HG03139 (cell line): Measurements from ENCODE around the gene KCNH5.
"Not testable (repeated sequence)": the region's sequence is repeated elsewhere in the genome, so short reads cannot be mapped to it uniquely, and the experiment has no call there.

Experiments used
- ATAC-seq: cut with Tn5 transposase; IDR thresholded peaks from one replicate; pipeline ENCODE4 v1.9.1; 2021; ENCODE audit not compliant: unreplicated experiment

KCNH5 gene

DNA sequence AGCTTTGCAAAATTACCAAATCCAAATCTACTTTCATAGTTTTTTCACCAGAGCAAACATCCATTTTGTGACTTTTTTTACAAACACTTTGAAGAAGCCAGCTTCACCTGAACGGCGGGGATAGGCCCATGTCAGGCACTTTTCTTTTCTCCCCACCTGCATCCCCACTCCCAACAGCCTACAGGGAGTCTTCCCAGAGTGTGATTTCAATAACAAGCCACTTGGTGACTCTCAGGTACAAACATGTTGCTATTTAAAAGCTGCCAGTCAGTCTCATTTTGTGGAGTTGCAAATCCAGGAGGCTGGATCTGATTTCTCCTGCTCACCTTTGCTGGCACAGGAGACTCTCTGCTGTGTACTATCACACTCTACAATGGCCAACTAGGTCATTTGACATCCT lies 285.5 kb downstream of the KCNH5 start:
- ATAC-seq: no peak

DNA sequence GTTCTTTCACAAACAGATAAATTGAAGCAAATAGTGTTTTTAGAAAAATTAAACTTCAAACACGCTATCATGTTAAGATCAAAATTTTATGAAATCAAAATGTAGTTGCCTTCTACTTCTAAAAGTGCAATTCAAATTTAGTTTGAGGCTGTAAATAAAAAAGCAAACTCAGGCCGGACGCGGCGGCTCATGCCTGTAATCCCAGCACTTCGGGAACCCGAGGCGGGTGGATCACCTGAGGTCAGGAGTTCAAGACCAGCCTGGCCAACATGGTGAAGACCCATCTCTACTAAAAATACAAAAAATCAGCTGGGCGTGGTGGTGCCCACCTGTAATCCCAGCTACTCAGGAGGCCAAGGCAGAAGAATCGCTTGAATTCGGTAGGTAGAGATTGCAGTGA lies 298.4 kb downstream of the KCNH5 start:
- ATAC-seq: not testable (repeated sequence)

DNA sequence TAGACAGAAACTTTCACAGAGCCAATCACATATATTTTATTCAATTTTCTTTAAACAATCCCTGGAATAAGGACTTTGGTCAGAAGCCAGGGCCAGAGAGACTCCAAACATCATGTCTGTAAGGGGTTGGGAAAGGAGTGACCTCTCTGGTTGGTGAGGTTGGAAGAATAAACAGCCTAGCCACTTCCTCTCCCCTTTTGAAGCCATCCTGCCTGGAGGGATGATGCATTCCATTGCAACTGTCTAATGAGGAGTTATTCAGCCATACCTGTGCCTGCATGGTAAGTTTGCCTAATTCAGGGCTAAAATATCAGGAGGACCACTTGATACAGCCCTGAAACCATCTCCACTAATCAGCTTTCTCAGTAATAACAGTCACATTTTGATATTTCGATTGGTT lies 299.8 kb downstream of the KCNH5 start:
- ATAC-seq: no peak

DNA sequence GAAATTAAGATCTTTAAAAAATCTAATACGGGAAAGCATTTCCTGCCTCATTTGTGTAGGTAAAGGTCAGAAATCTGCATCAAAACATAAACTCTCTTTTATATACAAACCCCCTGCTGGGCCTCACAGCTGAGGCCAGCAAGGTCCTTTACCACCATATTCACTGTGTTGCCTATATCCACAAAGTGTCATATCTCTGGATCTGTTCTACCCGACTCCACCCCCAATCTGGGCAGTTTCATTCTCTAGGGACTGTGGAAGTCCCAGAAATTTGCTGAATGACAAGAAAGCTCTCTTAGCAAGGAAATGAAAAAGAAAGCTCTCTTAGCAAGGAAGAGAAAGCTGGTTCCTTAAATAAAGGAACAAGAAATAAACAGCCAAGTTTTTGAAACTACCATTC lies 301.7 kb downstream of the KCNH5 start:
- no peak for ATAC-seq

DNA sequence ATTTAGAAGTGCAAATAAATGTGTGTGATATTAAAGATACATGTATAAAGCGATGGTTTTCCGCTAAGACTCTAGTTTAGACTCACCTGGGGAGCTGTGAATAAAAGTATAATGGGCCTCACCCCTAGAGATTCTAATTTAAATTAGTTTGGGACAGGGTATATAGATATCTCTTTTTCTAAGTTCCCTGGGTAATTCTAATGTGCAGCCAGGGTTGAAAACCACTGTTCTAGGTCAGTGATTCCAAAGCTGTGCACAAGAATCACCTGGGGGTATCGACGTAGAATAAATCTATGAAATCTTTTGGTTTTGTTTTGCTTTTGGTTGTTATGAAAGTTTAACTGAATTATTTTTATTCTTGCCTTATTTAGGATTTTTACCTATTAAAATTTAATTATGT lies 302.1 kb downstream of the KCNH5 start:
- ATAC-seq: no peak

DNA sequence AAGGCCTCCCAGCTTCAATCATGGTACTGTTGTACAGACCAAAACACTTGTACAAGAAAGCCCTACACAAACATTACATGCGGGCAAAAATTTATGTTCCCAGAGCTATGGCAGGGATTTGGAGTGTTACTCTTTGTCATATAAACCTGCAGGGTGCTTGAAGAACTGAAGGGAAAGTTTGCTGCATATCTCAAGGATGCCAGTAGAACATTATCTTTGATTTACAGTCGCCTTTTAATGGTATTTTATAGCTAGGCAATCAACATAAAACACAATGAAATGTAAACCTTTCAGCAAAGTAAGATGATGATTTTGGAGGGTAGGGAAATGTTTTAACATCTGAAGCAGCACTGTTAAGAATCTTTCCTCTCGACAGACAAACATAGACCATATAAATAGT lies 305.6 kb downstream of the KCNH5 start:
- no peak for ATAC-seq

DNA sequence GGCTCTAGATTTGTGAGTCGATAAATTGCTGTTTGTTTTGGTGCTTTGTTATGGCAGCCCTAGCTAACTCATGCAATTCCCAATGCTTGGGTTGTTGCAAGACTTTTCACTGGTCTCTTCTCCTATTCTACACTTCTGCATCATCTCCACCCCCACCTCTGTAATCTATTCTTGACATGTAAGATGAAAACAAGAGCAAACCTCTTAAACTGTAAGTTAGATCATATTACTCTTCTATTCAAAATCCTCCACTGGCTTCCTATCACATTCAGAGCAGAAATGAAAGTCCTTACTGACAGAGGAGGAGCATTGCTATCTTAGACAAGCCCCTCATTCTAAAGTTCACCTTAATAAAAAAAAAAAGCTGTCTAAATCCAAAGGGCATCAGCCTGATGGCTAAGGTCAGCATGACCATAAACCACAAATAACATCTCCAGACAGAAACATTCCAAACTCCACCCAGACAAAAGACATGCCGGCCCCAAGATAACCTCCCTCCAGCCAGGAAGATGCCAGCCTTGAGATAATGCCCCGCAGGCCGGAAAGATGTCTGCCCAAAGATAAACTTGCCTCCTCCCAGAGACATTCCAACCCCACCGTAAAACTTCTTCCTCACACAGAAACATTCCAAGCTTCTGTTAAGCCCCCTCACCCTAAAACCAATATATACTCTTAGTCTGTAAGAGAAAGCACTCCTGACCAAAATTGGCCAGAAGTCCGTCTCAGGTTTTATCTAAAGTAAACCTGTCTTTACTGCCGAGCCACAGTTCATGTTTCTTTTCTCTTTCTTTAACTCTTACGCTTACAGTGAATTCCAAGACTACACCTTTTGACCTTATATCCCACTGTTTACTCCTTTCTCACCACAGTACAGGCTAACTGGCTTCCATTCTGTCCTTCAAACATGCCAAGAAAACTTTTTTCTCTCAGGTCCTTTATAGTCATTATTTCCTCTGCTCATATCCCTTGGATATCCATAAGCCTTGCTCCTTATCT lies 308.9 kb downstream of the KCNH5 start:
- no peak for ATAC-seq

DNA sequence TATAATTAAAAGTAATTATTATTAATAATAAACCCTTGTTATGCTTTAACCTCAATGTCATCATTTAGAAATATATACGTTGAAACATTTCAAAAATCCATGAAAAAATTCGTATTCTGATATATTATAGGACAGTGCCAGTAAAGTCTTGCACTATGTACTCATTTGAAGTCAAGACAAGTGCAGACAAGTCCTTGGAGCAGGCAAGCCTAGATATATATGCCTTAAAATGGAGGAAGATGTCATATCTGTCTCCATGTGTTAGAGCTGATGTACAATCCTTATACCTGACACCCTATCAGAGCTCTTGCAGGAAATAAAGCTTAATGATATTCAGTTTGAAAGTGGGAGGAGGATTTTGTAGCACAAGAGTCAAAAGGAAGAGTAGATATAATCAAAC lies 310.4 kb downstream of the KCNH5 start:
- ATAC-seq: no peak

DNA sequence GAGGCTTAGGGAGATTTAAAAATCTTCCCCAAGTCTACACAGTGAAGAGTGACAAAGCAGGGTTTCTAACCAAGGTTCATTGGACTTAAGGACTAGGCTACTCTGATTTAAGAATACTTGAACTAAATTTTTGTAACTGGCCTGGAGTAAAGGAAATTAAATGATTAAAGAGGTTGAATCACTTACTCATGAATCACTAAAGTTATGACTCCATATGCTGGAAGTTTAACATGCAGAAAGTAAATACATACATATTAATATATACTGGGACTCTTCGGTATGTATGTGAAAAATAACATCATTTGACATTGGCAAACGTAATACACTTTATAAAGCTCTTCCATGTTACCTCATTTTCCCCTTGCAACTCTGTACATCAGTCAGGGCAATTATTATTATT lies 322.9 kb downstream of the KCNH5 start:
- ATAC-seq: no peak

DNA sequence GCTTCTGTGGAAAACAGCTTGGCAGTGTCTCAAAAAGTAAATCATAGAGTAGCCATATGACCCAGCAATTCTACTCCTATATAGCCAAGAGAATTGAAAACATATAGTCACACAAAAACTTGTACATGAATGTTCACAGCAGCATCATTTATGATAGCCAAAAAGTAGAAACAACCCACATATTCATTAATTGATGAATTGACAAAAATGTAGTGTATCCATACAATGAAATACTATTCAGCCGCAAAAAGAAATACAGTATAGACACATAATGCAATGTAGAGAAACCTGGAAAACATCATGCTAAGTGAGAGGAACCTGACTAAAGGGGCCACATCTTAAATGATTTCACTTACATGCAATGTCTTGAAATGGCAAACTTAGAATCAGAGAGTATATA lies 326.6 kb downstream of the KCNH5 start:
- ATAC-seq: no peak

DNA sequence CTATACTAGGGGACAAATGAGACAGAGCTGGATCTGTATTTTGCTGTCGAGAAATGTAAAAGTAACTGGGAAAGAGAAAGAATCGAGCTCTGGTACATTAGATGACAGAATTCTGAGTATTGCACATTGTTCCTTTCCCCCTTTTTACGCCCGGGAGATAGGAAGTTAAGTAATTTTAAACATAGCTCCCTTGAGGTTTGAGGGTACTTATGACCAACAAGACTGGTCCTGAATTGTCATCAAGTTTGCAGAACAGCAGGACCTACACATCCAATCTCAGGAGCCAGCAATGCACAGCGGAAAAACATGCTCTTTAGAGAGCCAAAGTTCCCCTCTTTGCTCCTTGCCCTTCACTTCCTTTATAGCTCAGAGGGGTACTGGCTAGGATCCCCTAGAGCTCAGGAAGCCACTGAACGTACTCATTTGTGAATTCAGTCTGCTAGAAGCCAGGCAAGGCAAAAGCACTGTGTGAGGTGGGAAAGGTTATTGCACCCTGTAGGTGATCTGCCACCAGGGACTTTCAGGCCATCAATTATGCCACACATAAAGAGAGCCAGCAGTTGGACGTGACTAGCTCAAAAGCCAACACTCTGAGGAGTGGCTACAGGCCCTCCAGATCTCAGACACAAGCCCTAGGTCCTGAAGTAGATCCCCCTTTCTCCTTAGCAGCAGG lies 333.8 kb downstream of the KCNH5 start:
- no peak for ATAC-seq

DNA sequence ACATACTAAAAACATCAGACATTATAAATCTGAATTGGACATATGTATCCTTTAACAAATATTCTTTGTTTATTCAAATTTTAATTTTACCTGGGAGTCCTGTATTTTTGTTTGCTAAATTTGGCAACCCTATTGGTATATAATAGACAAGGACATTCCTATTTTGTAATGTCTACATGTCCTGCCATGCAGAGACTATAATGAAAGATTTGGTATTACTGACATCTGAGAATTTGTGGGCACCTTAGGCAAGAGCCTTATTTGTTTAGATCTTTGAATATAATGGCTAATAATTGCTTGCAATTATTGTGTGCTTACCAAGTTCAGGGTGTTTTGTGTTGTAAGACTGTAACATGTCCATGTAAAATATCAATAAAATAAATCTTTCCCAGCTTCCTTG lies 334.4 kb downstream of the KCNH5 start:
- ATAC-seq: no peak

DNA sequence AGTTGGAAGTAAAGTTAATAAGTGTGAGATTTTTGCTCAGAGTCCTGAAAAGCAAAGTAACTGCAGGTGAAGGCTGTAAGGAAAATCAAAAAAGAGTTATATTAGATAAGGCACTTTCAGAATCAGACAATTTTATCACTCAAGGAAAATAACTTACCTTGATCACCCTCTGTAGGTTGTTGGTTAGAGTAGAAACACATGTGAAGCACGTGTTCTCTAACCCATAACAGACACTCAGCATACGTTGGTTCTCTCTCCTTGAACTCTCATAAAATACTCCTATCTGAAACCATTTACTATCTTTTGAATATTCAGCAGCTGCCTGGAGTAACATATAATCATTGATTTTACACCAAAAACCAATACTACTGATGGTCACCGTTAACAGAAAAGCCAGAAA lies 335.5 kb downstream of the KCNH5 start:
- no peak for ATAC-seq

DNA sequence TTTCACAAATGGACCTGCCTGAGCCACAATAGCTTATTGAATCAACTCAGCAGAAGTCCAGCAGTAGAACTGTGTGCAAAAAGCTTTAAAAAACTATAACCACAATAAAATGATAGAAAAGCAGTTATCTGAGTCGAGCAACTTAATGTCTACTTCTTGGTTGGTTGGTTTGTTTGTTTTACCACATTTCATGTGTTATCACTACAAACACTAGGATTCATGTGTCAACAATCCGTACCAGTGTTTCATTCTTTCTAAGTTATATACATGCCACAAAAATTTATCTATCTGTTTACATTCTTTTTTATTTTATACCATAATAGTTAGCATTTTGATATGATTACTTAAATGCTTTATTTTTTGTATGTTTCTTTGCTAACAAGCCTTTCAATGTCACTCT lies 339.0 kb downstream of the KCNH5 start:
- no peak for ATAC-seq

DNA sequence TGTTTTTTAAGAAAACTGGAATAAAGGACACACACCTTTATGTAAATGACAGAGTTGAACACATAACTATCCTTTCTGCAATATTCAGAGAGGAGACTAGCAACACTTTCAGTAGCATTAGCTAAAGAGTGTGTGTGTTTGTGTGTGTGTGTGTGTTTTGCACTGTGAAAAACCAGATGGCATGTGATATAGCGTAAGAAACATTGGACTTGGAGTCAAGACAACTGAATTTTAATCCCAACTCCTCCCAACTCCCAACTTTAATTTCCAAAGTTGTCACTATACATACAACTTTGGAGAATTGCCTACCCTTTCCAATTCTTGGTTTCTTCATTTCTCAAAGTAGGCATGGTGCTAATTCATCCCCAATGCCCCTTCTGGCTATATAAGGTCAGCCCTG lies 347.8 kb downstream of the KCNH5 start:
- ATAC-seq: no peak

DNA sequence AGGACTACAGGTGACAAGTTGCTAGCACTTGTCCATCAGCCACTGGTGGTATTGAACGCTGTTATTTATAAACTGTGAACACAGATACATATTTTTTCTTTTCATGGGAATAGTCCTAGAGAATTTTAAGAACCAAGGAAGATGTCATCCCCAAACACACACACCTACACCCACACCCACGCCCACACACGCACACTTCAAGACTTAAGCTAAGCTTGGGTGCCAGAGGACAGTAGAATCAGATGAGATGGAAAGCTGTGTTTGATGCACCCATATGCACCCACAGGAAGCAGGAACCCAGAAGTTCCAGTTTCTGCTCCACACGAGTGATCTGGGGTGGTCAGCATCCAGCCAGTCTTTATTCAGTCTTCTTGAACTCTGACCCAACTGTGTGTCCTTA lies 348.3 kb downstream of the KCNH5 start:
- no peak for ATAC-seq

DNA sequence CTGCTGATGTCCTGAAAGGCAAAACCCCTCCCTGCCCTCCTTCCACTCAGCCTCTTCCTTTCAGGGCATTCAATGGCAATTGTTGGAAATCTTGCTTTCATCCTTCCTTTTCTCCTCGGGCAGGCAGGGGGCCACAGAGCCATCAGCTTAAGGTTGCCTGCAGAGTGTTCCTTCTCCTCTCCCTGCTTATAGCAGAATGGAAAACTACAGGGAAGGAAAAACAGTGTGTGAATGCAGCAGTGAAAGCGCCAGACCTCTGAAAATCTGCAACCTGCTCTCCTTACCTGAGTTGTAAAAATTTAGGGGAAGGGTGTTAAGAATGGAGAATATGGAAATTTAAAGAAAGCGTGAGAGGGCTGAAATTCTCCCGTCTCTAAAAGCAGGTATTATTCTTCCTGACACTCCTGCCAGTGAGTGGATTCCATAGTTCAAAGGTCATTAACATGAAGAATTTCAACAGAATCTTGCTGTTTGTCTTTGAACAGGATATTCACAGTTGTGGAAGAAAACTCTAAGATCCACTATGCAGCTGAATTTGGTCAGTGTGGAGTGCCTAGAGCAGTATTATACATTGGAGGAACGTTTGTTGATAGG lies 348.8 kb downstream of the KCNH5 start:
- no peak for ATAC-seq

DNA sequence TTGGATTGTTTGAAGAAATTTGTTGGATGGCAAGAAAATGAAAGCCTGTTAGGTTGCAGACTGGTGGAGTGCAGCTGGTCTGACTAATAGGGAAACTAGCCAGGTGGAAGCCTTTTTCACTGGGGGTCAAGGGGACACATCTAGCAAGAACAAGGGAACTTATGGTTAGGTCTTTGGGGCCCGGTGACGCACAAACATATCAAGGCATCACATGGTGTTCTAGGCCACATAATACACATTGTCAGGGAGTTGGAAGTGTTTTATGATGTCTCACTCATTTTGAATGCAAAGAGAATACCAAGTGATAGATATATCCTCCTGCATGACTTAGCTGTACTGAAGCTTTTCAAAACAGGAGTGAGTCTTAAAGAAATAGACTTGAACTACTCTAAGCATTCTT lies 351.2 kb downstream of the KCNH5 start:
- no peak for ATAC-seq

DNA sequence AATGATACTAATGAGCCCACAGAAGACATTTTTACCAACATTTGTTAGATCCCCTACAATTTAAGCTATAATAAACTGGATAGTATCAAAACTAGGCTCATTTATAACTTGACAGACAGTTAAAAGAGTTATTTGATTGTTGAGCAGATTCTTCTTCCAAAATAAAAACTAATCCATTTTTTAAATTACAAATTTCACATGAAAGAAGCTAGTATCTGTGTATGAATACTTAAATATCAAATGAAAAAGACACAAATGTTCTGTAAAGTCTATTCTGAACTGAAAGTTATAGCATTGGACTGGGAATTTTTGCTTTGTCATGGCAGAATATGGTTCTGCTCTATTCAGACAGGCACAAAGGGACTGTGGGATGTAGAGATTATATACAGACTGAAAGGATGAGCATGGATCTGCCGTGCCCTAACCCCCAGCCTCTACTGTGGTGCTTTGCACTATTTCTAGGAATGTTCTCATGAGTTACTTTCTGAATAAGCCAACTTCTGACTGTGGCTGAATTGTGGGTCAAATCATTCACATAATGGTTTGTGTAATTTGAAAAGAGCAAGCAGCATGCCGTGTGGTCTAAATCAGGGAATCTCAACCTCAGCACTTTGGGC lies 352.7 kb downstream of the KCNH5 start:
- ATAC-seq: no peak

DNA sequence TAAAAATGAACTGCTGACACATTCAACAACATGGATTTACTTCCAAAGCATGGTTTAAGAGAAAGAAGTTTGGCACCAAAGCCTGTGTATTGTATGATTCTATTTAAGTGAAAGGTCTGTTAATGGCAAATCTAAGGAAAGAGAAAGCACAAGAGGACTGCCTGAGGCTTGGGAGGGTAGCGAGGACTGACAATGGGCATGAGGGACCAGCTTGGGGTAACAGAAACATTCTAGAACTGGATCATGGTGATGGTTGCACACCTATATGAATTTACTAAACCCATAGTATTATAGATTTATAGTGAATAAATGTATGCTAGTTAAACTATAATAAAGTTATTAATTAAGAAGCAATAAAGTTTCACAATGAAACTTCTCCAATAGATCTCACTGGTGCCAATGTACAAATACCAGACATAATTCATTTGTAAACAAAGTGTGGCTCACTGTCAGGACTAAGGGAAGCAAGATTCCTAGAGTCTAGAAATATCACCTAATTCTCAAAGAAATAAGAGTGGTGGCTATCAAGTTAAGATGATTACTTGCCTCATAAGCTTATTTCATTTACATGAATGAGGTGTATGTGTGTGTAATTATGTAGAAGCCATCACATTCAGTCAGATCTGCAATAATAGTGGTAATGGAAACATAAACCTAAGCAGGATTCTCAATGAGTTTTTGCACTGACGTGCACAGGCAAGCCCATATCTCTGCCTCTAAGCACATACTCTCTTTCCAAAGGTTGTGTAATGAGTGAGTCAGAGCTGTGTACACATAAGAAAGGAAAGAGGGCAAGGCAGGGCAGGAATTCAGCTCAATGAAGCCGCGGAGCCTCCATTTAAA lies 353.4 kb downstream of the KCNH5 start:
- no peak for ATAC-seq

DNA sequence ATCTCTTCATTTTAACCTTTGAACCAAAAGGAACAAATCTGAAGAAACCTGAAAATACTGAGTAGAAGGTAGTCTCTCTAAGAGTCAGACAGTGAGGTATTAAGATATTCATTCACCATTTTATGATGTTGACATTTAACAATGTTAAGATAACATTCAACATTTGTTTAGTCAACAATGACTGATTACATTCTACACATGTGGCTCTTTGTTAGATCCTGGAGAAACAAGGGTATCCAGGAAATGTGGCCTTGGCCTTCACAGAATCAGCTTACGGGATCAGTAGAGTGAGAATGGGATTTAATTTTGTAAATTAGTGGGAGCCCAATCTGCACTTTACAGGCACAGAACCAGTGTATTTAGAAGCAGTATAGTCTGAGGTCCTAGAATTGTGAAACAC lies 355.5 kb downstream of the KCNH5 start:
- no peak for ATAC-seq
